Ishikawa (cell line): ENCODE data around the gene YWHAE.

Experiments used
- CEBPB ChIP-seq: IDR thresholded peaks from 2 replicates; pipeline ENCODE4 v1.6.1; 2012
- CREB1 ChIP-seq: IDR thresholded peaks from 2 replicates; pipeline ENCODE4 v1.6.1; 2012; ENCODE audit warnings: low read depth
- EGR1 ChIP-seq: IDR thresholded peaks from 2 replicates; pipeline ENCODE4 v1.6.1; 2012
- EP300 ChIP-seq: IDR thresholded peaks from 2 replicates; pipeline ENCODE4 v1.6.1; 2012; ENCODE audit warnings: borderline replicate concordance
- FOXM1 ChIP-seq: IDR thresholded peaks from 2 replicates; pipeline ENCODE4 v1.6.1; 2012; ENCODE audit warnings: low read depth, borderline replicate concordance
- NFIC ChIP-seq: IDR thresholded peaks from 2 replicates; pipeline ENCODE4 v1.6.1; 2012
- RAD21 ChIP-seq: IDR thresholded peaks from 2 replicates; pipeline ENCODE4 v1.6.1; 2012; ENCODE audit warnings: low read depth
- REST ChIP-seq: IDR thresholded peaks from 2 replicates; pipeline ENCODE4 v1.6.1; 2012; ENCODE audit warnings: low read depth, mild to moderate bottlenecking
- TAF1 ChIP-seq: IDR thresholded peaks from 2 replicates; pipeline ENCODE4 v1.6.1; 2012; ENCODE audit warnings: low read depth, mild to moderate bottlenecking
- TEAD4 ChIP-seq: IDR thresholded peaks from 2 replicates; pipeline ENCODE4 v1.6.1; 2012
- USF1 ChIP-seq: IDR thresholded peaks from 2 replicates; pipeline ENCODE4 v1.6.1; 2012
- YY1 ChIP-seq: IDR thresholded peaks from 2 replicates; pipeline ENCODE4 v1.6.1; 2012; ENCODE audit warnings: low read depth
- ZBTB7A ChIP-seq: IDR thresholded peaks from 2 replicates; pipeline ENCODE4 v1.6.1; 2012; ENCODE audit warnings: low read depth
- TF ChIP-seq, protein P1 (sequence below): IDR thresholded peaks from 2 replicates; pipeline ENCODE4 v1.6.1; 2012

YWHAE gene

DNA sequence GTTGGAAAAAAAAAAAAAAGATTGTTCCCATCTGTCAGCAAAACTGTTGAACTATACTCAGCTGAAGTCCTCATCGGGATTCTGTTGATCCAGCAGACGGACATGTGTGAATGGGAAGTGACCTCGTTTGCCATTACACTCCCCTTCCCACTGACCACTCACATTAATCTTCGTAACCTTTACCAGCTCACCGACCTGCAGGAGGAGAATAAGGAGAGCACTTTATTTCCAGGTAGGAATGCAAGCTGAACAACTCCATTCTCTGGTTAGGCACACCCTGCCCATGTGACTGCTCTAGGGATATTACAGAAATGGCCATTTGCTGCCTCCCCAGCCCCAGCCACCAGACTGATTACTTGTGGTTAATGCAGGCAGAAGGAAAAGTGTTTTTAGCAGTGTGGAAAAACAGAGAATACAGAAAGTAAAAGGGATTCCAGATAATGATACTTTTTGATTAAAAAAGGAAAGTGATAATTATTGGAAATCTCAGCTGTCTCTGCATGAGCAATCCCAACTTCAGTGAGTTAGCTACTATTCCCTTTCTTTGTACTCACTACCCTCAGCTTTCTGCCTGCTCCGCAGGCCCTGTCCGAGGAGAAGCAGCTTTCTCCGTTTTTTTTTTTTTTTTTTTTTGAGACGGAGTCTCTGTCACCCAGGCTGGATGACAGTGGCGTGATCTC, 23.6 kb upstream of the YWHAE start:
- no peak for TF ChIP-seq REST
- TF ChIP-seq USF1, result peak; percentile 70

GRCh38 chr17:1422885-1423284, 22.9 kb upstream of the YWHAE start:
- peak; percentile 72 for TF ChIP-seq TEAD4
- 0 out of 2 replicates have a peak, but pooled peaks have one; percentile 12 for TF ChIP-seq USF1
- TF ChIP-seq EP300, result peak; percentile 25; the same call in 1 of the 2 replicates
- no peak for TF ChIP-seq NFIC
- TF ChIP-seq YY1, result 0 out of 2 replicates have a peak, but pooled peaks have one; percentile 16
- TF ChIP-seq, protein P1, sequence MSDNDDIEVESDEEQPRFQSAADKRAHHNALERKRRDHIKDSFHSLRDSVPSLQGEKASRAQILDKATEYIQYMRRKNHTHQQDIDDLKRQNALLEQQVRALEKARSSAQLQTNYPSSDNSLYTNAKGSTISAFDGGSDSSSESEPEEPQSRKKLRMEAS, result peak; percentile 50; the same call in 1 of the 2 replicates

DNA sequence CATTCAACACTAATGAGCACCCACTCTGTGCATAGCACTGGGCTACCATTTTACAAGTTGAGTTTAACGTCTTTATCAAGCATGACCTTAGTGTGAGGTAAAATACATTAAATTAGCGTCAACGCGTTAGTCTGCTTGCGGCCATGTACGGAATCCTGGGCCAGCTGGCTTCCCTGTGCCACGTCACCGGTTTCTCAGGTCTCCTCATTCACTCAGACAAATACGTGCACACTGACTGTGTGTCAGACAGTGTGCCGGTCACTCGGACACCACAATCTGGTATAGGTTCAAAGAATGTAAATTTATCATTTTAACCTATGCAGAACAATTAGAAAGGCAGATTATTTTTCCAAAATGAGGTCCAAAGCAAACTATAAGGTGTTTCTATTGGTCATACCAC, 21.4 kb upstream of the YWHAE start:
- TF ChIP-seq, protein P1, result no peak
- TF ChIP-seq EP300, result no peak
- TF ChIP-seq USF1, result no peak
- TF ChIP-seq TEAD4, result no peak
- no peak for TF ChIP-seq REST
- TF ChIP-seq TAF1, result no peak

- TF ChIP-seq ZBTB7A (no peak), FOXM1 (no peak), CEBPB (no peak), YY1 (no peak), RAD21 (no peak), TEAD4 (no peak), EGR1 (no peak), USF1 (no peak), REST (no peak), EP300 (no peak), CREB1 (no peak), TAF1 (no peak)
Measured at GRCh38 chr17:1420981-1421380, 21.0 kb upstream of the YWHAE start.

- no peak for TF ChIP-seq ZBTB7A
Measured at GRCh38 chr17:1420163-1420562, 20.1 kb upstream of the YWHAE start.
